WTC11 (cell line): ENCODE data around the gene RASL10A. TPM values are rescaled to one million over a fixed set of nuclear protein-coding genes. Genes with fewer than 3 reads are reported as not detected.

Experiments
- ATAC-seq: fragments of 200-7000 bp; cut with Tn5 transposase; 2 replicates; pipeline ENCODE4 v1.10.0; 2021; ENCODE audit warnings: mild to moderate bottlenecking, moderate library complexity
- CTCF ChIA-PET: fragments of 300-600 bp; sonication (Branson Sonifier 250); formaldehyde crosslinking; loops from one replicate; lab custom pipeline; 2021; ENCODE audit warnings: antibody characterized with exemption; lab: Charles Lee
- POLR2A ChIA-PET: fragments of 350-600 bp; sonication (Branson Sonifier 250); formaldehyde crosslinking; loops from one replicate; lab custom pipeline; 2021; ENCODE audit warnings: antibody characterized with exemption; lab: Charles Lee
- DNase-seq: peaks from one replicate; pipeline ENCODE4 v3.0.0; 2021; ENCODE audit warnings: low spot score
- H3K27ac Mint-ChIP-seq: 2 replicates; pipeline ENCODE4 v1.8.0; 2021; ENCODE audit warnings: mixed read lengths
- H3K27me3 Mint-ChIP-seq: 2 replicates; pipeline ENCODE4 v1.8.0; 2021; ENCODE audit warnings: low read depth, mild to moderate bottlenecking, moderate library complexity, mixed read lengths
- H3K36me3 Mint-ChIP-seq: 2 replicates; pipeline ENCODE4 v1.8.0; 2021; ENCODE audit warnings: mixed read lengths
- H3K4me1 Mint-ChIP-seq: 2 replicates; pipeline ENCODE4 v1.8.0; 2022; ENCODE audit warnings: mixed read lengths
- H3K4me3 Mint-ChIP-seq: 2 replicates; pipeline ENCODE4 v1.8.0; 2021; ENCODE audit warnings: mild to moderate bottlenecking, moderate library complexity, mixed read lengths
- H3K9me3 Mint-ChIP-seq: 2 replicates; pipeline ENCODE4 v1.8.0; 2021; ENCODE audit warnings: mixed read lengths
- ATF6 ChIP-seq: sonication (generic); formaldehyde crosslinking; IDR thresholded peaks from 2 replicates; pipeline ENCODE4 v1.8.1; 2023; ENCODE audit warnings: mild to moderate bottlenecking, missing genetic modification reagents
- E2F4 ChIP-seq: sonication (generic); formaldehyde crosslinking; IDR thresholded peaks from 2 replicates; pipeline ENCODE4 v1.8.1; 2022; ENCODE audit warnings: low read depth, mild to moderate bottlenecking, moderate library complexity, missing genetic modification reagents, borderline replicate concordance
- FOXJ3 ChIP-seq: sonication (generic); formaldehyde crosslinking; IDR thresholded peaks from 2 replicates; pipeline ENCODE4 v1.9.0; 2021; ENCODE audit warnings: missing genetic modification reagents, mild to moderate bottlenecking, borderline replicate concordance
- FOXK1 ChIP-seq: sonication (generic); formaldehyde crosslinking; IDR thresholded peaks from 2 replicates; pipeline ENCODE4 v1.8.0; 2022; ENCODE audit warnings: mild to moderate bottlenecking, moderate library complexity, missing genetic modification reagents
- JUN ChIP-seq: sonication (generic); formaldehyde crosslinking; IDR thresholded peaks from 2 replicates; pipeline ENCODE4 v1.8.0; 2023; ENCODE audit warnings: mild to moderate bottlenecking, missing genetic modification reagents
- TCF7 ChIP-seq: sonication (generic); formaldehyde crosslinking; IDR thresholded peaks from 2 replicates; pipeline ENCODE4 v1.8.0; 2022; ENCODE audit warnings: mild to moderate bottlenecking, low read depth, missing genetic modification reagents, moderate library complexity
- TEAD4 ChIP-seq: sonication (generic); formaldehyde crosslinking; IDR thresholded peaks from 2 replicates; pipeline ENCODE4 v1.8.0; 2022; ENCODE audit warnings: mild to moderate bottlenecking, missing genetic modification reagents
- ZBTB43 ChIP-seq: sonication (generic); formaldehyde crosslinking; IDR thresholded peaks from 2 replicates; pipeline ENCODE4 v1.8.1; 2023; ENCODE audit warnings: mild to moderate bottlenecking, missing genetic modification reagents
- ZNF121 ChIP-seq: sonication (generic); formaldehyde crosslinking; IDR thresholded peaks from 2 replicates; pipeline ENCODE4 v1.8.0; 2023; ENCODE audit warnings: missing genetic modification reagents
- ZNF232 ChIP-seq: sonication (generic); formaldehyde crosslinking; IDR thresholded peaks from 2 replicates; pipeline ENCODE4 v1.8.0; 2022; ENCODE audit warnings: mild to moderate bottlenecking, missing genetic modification reagents
- ZNF396 ChIP-seq: fragments of 250-450 bp; sonication (Bioruptor Pico); IDR thresholded peaks from 2 replicates; pipeline ENCODE4 v1.8.0; 2021; ENCODE audit warnings: mild to moderate bottlenecking, moderate library complexity, borderline replicate concordance
- total RNA-seq: library from RNA; stranded (reverse); gene quantifications from 3 replicates; pipeline ENCODE4 v1.2.3, GENCODE V29; 2021
- TF ChIP-seq, protein P1 (sequence below): fragments of 200-600 bp; IDR thresholded peaks from 2 replicates; pipeline ENCODE4 v1.8.0; 2022; ENCODE audit warnings: antibody characterized with exemption
- TF ChIP-seq, protein P2 (sequence below): sonication (generic); formaldehyde crosslinking; IDR thresholded peaks from 2 replicates; pipeline ENCODE4 v1.8.0; 2022; ENCODE audit warnings: mild to moderate bottlenecking, missing genetic modification reagents

RASL10A gene
- total RNA-seq, 1 experiment from 2014 or later = 1.6 TPM

DNA sequence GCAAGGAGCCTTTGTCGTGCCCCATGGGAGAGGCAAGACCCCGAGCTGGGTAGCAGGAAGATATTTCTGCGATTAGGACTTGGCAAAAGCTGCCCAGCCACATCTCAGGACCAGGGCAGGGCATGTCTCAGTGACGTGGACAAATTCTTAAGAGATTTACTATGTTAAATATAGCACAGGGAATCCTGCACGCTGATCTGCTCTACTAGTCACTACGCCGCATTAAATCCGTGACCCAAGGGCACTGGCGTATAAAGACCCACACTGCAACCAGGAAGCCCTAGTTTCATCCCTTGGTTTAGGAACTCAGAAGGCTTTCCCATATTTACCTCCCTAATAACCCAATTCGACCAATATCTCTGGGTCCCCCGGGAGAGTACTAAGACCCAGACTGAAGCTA, 37.8 kb upstream of the RASL10A start:
- ChIA-PET CTCF (no interaction called here), POLR2A (no interaction called here)
- no peak for TF ChIP-seq TCF7 (CRISPR knock-in tag)
- TF ChIP-seq E2F4 (CRISPR knock-in tag) = no peak
- TF ChIP-seq, protein P1, sequence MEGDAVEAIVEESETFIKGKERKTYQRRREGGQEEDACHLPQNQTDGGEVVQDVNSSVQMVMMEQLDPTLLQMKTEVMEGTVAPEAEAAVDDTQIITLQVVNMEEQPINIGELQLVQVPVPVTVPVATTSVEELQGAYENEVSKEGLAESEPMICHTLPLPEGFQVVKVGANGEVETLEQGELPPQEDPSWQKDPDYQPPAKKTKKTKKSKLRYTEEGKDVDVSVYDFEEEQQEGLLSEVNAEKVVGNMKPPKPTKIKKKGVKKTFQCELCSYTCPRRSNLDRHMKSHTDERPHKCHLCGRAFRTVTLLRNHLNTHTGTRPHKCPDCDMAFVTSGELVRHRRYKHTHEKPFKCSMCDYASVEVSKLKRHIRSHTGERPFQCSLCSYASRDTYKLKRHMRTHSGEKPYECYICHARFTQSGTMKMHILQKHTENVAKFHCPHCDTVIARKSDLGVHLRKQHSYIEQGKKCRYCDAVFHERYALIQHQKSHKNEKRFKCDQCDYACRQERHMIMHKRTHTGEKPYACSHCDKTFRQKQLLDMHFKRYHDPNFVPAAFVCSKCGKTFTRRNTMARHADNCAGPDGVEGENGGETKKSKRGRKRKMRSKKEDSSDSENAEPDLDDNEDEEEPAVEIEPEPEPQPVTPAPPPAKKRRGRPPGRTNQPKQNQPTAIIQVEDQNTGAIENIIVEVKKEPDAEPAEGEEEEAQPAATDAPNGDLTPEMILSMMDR = no peak
- no peak for TF ChIP-seq FOXK1
- TF ChIP-seq ATF6 (CRISPR knock-in tag) = no peak
- TF ChIP-seq ZNF121 (CRISPR knock-in tag) = no peak
- Mint-ChIP-seq H3K4me1 (no peaks in the 10 kb centered on the region), H3K9me3 (no peaks in the 10 kb centered on the region), H3K36me3 (peaks cover 52% of the 10 kb centered on the region), H3K27ac (no peak overlapping the region), H3K4me3 (no peak overlapping the region), H3K27me3 (no peaks in the 10 kb centered on the region)
- DNase-seq (no peak), ATAC-seq (no peak)

GRCh38 chr22:29352778-29353177, 37.3 kb upstream of the RASL10A start:
- H3K27ac Mint-ChIP-seq = no peak overlapping the region
- no peaks in the 10 kb centered on the region for H3K27me3 Mint-ChIP-seq

DNA sequence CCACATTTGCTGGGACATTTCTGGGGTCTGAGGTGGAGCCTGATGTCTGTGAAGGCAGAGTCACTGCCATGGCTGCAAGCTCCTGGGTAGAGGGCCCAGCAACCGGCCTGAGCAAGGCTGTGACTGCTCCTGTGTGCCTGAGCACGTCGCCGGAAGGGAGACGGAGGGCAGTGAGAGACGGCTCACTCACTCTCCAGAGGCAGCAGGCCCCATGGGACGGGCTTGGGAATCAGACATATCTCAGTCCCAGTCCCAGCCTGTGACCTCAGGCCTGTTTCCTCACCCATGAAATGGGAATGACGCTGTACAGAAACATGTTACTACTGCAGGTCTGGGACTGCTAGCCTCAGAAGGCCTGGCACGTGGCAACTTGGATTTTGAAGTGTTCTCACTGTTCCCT, 36.4 kb upstream of the RASL10A start:
- TF ChIP-seq ZNF396 (CRISPR knock-in tag) = no peak
- TF ChIP-seq JUN = no peak
- TF ChIP-seq FOXJ3 (CRISPR knock-in tag) = no peak
- TF ChIP-seq, protein P2, sequence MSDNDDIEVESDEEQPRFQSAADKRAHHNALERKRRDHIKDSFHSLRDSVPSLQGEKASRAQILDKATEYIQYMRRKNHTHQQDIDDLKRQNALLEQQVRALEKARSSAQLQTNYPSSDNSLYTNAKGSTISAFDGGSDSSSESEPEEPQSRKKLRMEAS = no peak
- H3K9me3 Mint-ChIP-seq = no peaks in the 10 kb centered on the region
- H3K4me1 Mint-ChIP-seq = no peaks in the 10 kb centered on the region
- CTCF ChIA-PET = no interaction called here
- H3K4me3 Mint-ChIP-seq = no peak overlapping the region
- POLR2A ChIA-PET = no interaction called here
- peaks cover 60% of the 10 kb centered on the region for H3K36me3 Mint-ChIP-seq
- ATAC-seq (no peak), DNase-seq (no peak)
- no peaks in the 10 kb centered on the region for H3K27me3 Mint-ChIP-seq
- no peak overlapping the region for H3K27ac Mint-ChIP-seq

More at GRCh38 chr22:29352778-29353177, 37.3 kb upstream of the RASL10A start:
- Mint-ChIP-seq H3K9me3 (no peaks in the 10 kb centered on the region), H3K4me1 (no peaks in the 10 kb centered on the region), H3K4me3 (no peak overlapping the region), H3K36me3 (peaks cover 51% of the 10 kb centered on the region)
- POLR2A ChIA-PET = no interaction called here
- CTCF ChIA-PET = no interaction called here
- TF ChIP-seq ZBTB43 (CRISPR knock-in tag) (no peak), TEAD4 (no peak)
- DNase-seq (no peak), ATAC-seq (no peak)

- no peak overlapping the region for H3K27ac Mint-ChIP-seq
- no peak for TF ChIP-seq ZNF232
- CTCF ChIA-PET = interaction anchor here (1.0 kb wide), 1 partner anchor 31 kb away, joined by 3 read pairs; no protein-coding TSS in a partner anchor
Observed at GRCh38 chr22:29351042-29351441, 35.5 kb upstream of the RASL10A start.

More at GRCh38 chr22:29351042-29351441, 35.5 kb upstream of the RASL10A start:
- H3K27me3 Mint-ChIP-seq = no peaks in the 10 kb centered on the region
- H3K4me1 Mint-ChIP-seq = no peaks in the 10 kb centered on the region
- H3K9me3 Mint-ChIP-seq = no peaks in the 10 kb centered on the region
- H3K36me3 Mint-ChIP-seq = peaks cover 66% of the 10 kb centered on the region
- no peak overlapping the region for H3K4me3 Mint-ChIP-seq
- ATAC-seq (no peak), DNase-seq (no peak)
- POLR2A ChIA-PET = no interaction called here
